H1 (cell line): ENCODE results near the gene TMEM63C. TPM values are rescaled to one million over a fixed set of nuclear protein-coding genes. Genes with fewer than 3 reads are reported as not detected.

ENCODE experiments used
- CTCF ChIA-PET: fragments of 300-600 bp; sonication (Branson Sonifier 250); formaldehyde crosslinking; loops from one replicate; lab custom pipeline; 2021; ENCODE audit not compliant: partially characterized antibody; lab: Charles Lee
- POLR2A ChIA-PET: fragments of 300-600 bp; sonication (Branson Sonifier 250); formaldehyde crosslinking; loops from one replicate; lab custom pipeline; 2021; ENCODE audit warnings: inconsistent platforms; ENCODE audit not compliant: partially characterized antibody; lab: Charles Lee
- DNase-seq, 2 experiments: peaks; one replicate each; pipeline versions ENCODE4 v3.0.0 to v3.0.0-alpha.2; 2010 to 2022; ENCODE audit warnings: low spot score in 2 of 2, low read depth in 1 of 2, mixed read lengths in 1 of 2
- FAIRE-seq: peaks from 2 replicates; lab custom pipeline; 2011; peaks lifted over from hg19 to GRCh38; lab: Jason Lieb, UNC
- H2AFZ ChIP-seq: 2 replicates; pipeline ENCODE4 v1.8.1; 2012; ENCODE audit warnings: low read length, inconsistent platforms
- H2AK5ac ChIP-seq: 2 replicates; pipeline ENCODE4 v1.6.1; 2013; ENCODE audit warnings: low read depth, low read length
- H2BK120ac ChIP-seq: replicated peaks from 2 replicates; pipeline ENCODE3; 2013; ENCODE audit warnings: low read depth, low read length, inconsistent platforms
- H2BK12ac ChIP-seq: 2 replicates; pipeline ENCODE4 v1.6.1; 2013; ENCODE audit warnings: low read depth, low read length
- H2BK15ac ChIP-seq: 2 replicates; pipeline ENCODE4 v1.6.1; 2013; ENCODE audit warnings: low read length
- H2BK20ac ChIP-seq: 2 replicates; pipeline ENCODE4 v1.6.1; 2013; ENCODE audit warnings: low read length
- H2BK5ac ChIP-seq: 2 replicates; pipeline ENCODE4 v1.6.1; 2013; ENCODE audit warnings: low read depth, low read length
- H3K14ac ChIP-seq: 2 replicates; pipeline ENCODE4 v1.6.1; 2013; ENCODE audit warnings: inconsistent platforms; ENCODE audit not compliant: insufficient read length
- H3K18ac ChIP-seq: 2 replicates; pipeline ENCODE4 v1.6.1; 2013; ENCODE audit warnings: low read length; ENCODE audit errors: extremely low read depth
- H3K23ac ChIP-seq: 2 replicates; pipeline ENCODE4 v1.6.1; 2013; ENCODE audit warnings: inconsistent platforms; ENCODE audit not compliant: insufficient read length
- H3K23me2 ChIP-seq: 2 replicates; pipeline ENCODE4 v1.6.1; 2013; ENCODE audit warnings: low read depth, low read length
- H3K27ac ChIP-seq: 2 replicates; pipeline ENCODE4 v1.6.1; 2011; ENCODE audit warnings: low read depth, low read length, inconsistent platforms
- H3K27me3 ChIP-seq, 4 experiments: replicated peaks in 1 of 4; 1 replicate in 1 of 4; 2 replicates in 3 of 4; pipeline versions ENCODE4 v1.6.1 to v1.8.1; 2011 to 2013; ENCODE audit warnings: low read length in 3 of 4, mild to moderate bottlenecking in 3 of 4, inconsistent platforms in 2 of 4, mixed read lengths in 2 of 4, moderate library complexity in 1 of 4; ENCODE audit not compliant: control insufficient read depth in 3 of 4, insufficient read depth in 3 of 4; ENCODE audit errors: extremely low read depth in 1 of 4
- H3K36me3 ChIP-seq, 4 experiments: 2 replicates each; pipeline versions ENCODE4 v1.6.1 to v1.8.1; 2011 to 2013; ENCODE audit warnings: mild to moderate bottlenecking in 4 of 4, low read length in 3 of 4, moderate library complexity in 2 of 4, control low read depth in 1 of 4, inconsistent platforms in 1 of 4; ENCODE audit not compliant: insufficient read depth in 4 of 4, control insufficient read depth in 2 of 4
- H3K4ac ChIP-seq: replicated peaks from 2 replicates; pipeline ENCODE3; 2013; ENCODE audit warnings: low read length, low read depth, mixed read lengths, inconsistent platforms; ENCODE audit not compliant: insufficient read length
- H3K4me1 ChIP-seq, 4 experiments: replicated peaks in 1 of 4; 1 replicate in 1 of 4; 2 replicates in 3 of 4; pipeline versions ENCODE4 v1.6.1 to v1.8.1; 2011 to 2013; ENCODE audit warnings: low read length in 3 of 4, inconsistent platforms in 2 of 4, mixed read lengths in 1 of 4; ENCODE audit not compliant: insufficient read depth in 4 of 4, control insufficient read depth in 3 of 4
- H3K4me2 ChIP-seq, 2 experiments: 2 replicates each; pipeline versions ENCODE4 v1.6.1 to v1.8.1; 2011 to 2013; ENCODE audit warnings: low read depth in 2 of 2, low read length in 2 of 2, control low read depth in 1 of 2, inconsistent platforms in 1 of 2, mild to moderate bottlenecking in 1 of 2; ENCODE audit not compliant: insufficient read depth in 1 of 2
- H3K4me3 ChIP-seq, 4 experiments: fragments of 200-600, 300-600 bp in 1 of 4; sonication (generic), shearing (Covaris generic), sonication (Bioruptor Twin) in 1 of 4; 2 replicates each; pipeline versions ENCODE4 v1.5.1 to v1.8.1; 2011 to 2016; ENCODE audit warnings: low read length in 4 of 4, low read depth in 3 of 4, control low read depth in 2 of 4, inconsistent platforms in 2 of 4, mild to moderate bottlenecking in 2 of 4, mixed read lengths in 1 of 4, moderate library complexity in 1 of 4; ENCODE audit not compliant: insufficient read depth in 2 of 4; ENCODE audit errors: extremely low read depth in 1 of 4
- H3K56ac ChIP-seq: replicated peaks from 2 replicates; pipeline ENCODE3; 2013; ENCODE audit warnings: low read depth, mild to moderate bottlenecking, mixed read lengths, low read length, inconsistent platforms; ENCODE audit not compliant: insufficient read length
- H3K79me1 ChIP-seq: 2 replicates; pipeline ENCODE4 v1.6.1; 2013; ENCODE audit warnings: low read depth, low read length, control low read depth
- H3K79me2 ChIP-seq, 2 experiments: 2 replicates each; pipeline versions ENCODE4 v1.6.1 to v1.8.1; 2012 to 2013; ENCODE audit warnings: low read length in 2 of 2, mild to moderate bottlenecking in 2 of 2, inconsistent platforms in 1 of 2; ENCODE audit not compliant: insufficient read depth in 2 of 2, control insufficient read depth in 1 of 2
- H3K9ac ChIP-seq, 4 experiments: replicated peaks in 1 of 4; 1 replicate in 1 of 4; 2 replicates in 3 of 4; pipeline versions ENCODE4 v1.6.1 to v1.8.1; 2011 to 2013; ENCODE audit warnings: low read depth in 3 of 4, low read length in 3 of 4, control low read depth in 2 of 4, mild to moderate bottlenecking in 2 of 4, moderate library complexity in 2 of 4, inconsistent platforms in 1 of 4; ENCODE audit errors: extremely low read depth in 1 of 4
- H3K9me3 ChIP-seq, 2 experiments: 2 replicates each; pipeline versions ENCODE4 v1.6.1 to v1.8.1; 2012 to 2013; ENCODE audit warnings: mild to moderate bottlenecking in 2 of 2, moderate library complexity in 2 of 2, control low read depth in 1 of 2, inconsistent platforms in 1 of 2, low read depth in 1 of 2, low read length in 1 of 2, mixed read lengths in 1 of 2; ENCODE audit not compliant: insufficient read depth in 2 of 2
- H4K20me1 ChIP-seq, 2 experiments: replicated peaks in 1 of 2; 2 replicates each; pipeline versions ENCODE3 to v1.8.1; 2011 to 2013; ENCODE audit warnings: inconsistent platforms in 2 of 2, low read length in 2 of 2, mild to moderate bottlenecking in 1 of 2; ENCODE audit not compliant: insufficient read depth in 2 of 2, control insufficient read depth in 1 of 2
- H4K5ac ChIP-seq: 2 replicates; pipeline ENCODE4 v1.6.1; 2013; ENCODE audit warnings: low read length, low read depth, mixed read lengths, inconsistent platforms; ENCODE audit not compliant: insufficient read length
- H4K8ac ChIP-seq: 2 replicates; pipeline ENCODE4 v1.8.0; 2013; ENCODE audit warnings: mild to moderate bottlenecking, moderate library complexity, low read length, inconsistent platforms; ENCODE audit not compliant: insufficient read depth; ENCODE audit errors: extremely low read depth
- H4K91ac ChIP-seq: replicated peaks from 2 replicates; pipeline ENCODE3; 2013; ENCODE audit warnings: low read length, mixed read lengths, inconsistent platforms; ENCODE audit not compliant: insufficient read length
- BCL11A ChIP-seq, 2 experiments: IDR thresholded peaks; one replicate each; pipeline ENCODE4 v1.6.1; 2011; ENCODE audit warnings: low read depth in 2 of 2, low read length in 2 of 2, mild to moderate bottlenecking in 2 of 2
- POLR2AphosphoS5 ChIP-seq: IDR thresholded peaks from 2 replicates; pipeline ENCODE4 v1.6.1; 2011; ENCODE audit warnings: low read depth, low read length
- WGBS, 2 experiments: shearing (Covaris generic) in 1 of 2; methylation state at CpG; one replicate each; pipeline versions ENCODE4 v1.1.6 to v1.1.7; 2013 to 2015; ENCODE audit warnings: low lambda C conversion rate in 2 of 2, mixed read lengths in 2 of 2, inconsistent platforms in 1 of 2, low coverage in 1 of 2, missing lambda C conversion rate in 1 of 2; ENCODE audit not compliant: insufficient replicate concordance in 2 of 2, insufficient coverage in 1 of 2, insufficient read length in 1 of 2; ENCODE audit errors: extremely low coverage in 1 of 2, missing lambda C conversion rate in 1 of 2; 5-methylcytosine and 5-hydroxymethylcytosine counted together
- polyA plus RNA-seq, 7 experiments: library from polyadenylated mRNA; depleted of rRNA in 3 of 7; stranded (reverse) in 5 of 7; unstranded in 2 of 7; fragments of >200 nt in 5 of 7; fragments of 200-250 nt in 2 of 7; gene quantifications; 1 replicate in 5 of 7; 2 replicates in 1 of 7; 4 replicates in 1 of 7; pipeline versions ENCODE4 v1.2.1 to v1.2.3, GENCODE V29; 2011 to 2013; ENCODE audit warnings: missing spikeins in 2 of 7, mixed read lengths in 2 of 7
- total RNA-seq: library from RNA; stranded (reverse); fragmentation: NEBNext Ultra II Directional; extraction: Animal tissue kit (Norgen Biotek cat#: 25700); gene quantifications from 2 replicates; pipeline ENCODE4 v1.2.1, GENCODE V29; 2021
- TF ChIP-seq, protein P1 (sequence below): IDR thresholded peaks from 2 replicates; pipeline ENCODE4 v1.6.1; 2011; ENCODE audit warnings: low read length, improper control_type of control experiment

The TMEM63C gene
- total and polyA plus RNA-seq, 2 of the 8 experiments (the other 6 are each of a cell fraction or from before 2014, with no cell fraction given): 3.0 to 7.6 TPM

DNA sequence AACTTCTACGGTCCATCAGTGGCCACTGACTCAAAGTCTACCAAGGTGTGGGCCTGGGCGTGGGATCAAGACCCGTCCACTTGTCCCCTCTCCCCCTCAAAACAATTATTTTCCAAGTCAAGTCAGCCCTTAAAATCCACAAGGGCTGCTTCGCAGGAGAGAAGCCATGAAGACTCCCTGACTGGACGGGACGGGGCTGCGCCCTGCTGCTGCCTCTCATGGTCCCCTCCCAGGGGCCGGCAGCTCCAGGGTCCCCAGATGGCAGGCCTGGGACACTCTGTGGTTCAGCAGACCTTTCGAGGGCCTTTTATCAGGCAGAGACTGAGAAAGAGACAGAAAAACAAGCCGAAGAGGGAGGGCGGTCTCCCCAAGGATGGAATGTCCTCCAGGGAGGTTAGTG, 78.6 kb downstream of the TMEM63C start:
- CTCF ChIA-PET: interaction anchor here (1.4 to 1.5 kb wide), 2 partner anchors 12 to 384 kb away, joined by 3 to 4 read pairs; no protein-coding TSS in a partner anchor
- FAIRE-seq: no peak
- WGBS, 2 experiments: 86% methylated on average over 11 of the region's 11 CpGs; no CpG with 5 or more reads in 1 of the 2 experiments
- TF ChIP-seq BCL11A (IDR thresholded peaks at IDR 0.05; ENCODE audit: low read depth in 2 of 2, low read length in 2 of 2) (no peak), POLR2AphosphoS5 (no peak)
- TF ChIP-seq, protein P1, sequence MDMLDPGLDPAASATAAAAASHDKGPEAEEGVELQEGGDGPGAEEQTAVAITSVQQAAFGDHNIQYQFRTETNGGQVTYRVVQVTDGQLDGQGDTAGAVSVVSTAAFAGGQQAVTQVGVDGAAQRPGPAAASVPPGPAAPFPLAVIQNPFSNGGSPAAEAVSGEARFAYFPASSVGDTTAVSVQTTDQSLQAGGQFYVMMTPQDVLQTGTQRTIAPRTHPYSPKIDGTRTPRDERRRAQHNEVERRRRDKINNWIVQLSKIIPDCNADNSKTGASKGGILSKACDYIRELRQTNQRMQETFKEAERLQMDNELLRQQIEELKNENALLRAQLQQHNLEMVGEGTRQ: no peak

More for the DNA sequence above, 78.6 kb downstream of the TMEM63C start:
- Histone ChIP-seq H3K27me3 (no peaks in the 10 kb centered on the region), H4K91ac (no peak overlapping the region), H3K23me2 (no peaks in the 10 kb centered on the region), H2BK120ac (no peak overlapping the region), H2BK15ac (no peak overlapping the region), H3K4ac (no peak overlapping the region), H3K27ac (no peak overlapping the region), H4K20me1 (no peaks in the 10 kb centered on the region), H2BK20ac (no peak overlapping the region), H3K9ac (no peak overlapping the region), H3K56ac (no peak overlapping the region), H2BK12ac (no peak overlapping the region), H3K14ac (no peak overlapping the region), H3K18ac (no peak overlapping the region), H3K79me2 (no peaks in the 10 kb centered on the region), H3K4me2 (no peak overlapping the region), H3K36me3 (no peaks in the 10 kb centered on the region), H3K23ac (no peak overlapping the region), H4K5ac (no peak overlapping the region), H3K79me1 (no peaks in the 10 kb centered on the region), H4K8ac (no peak overlapping the region), H3K9me3 (no peaks in the 10 kb centered on the region), H2AK5ac (no peak overlapping the region), H3K4me3 (no peak overlapping the region), H2AFZ (no peak overlapping the region), H2BK5ac (no peak overlapping the region), H3K4me1 (peaks cover 0 to 4% (median 0%) of the 10 kb centered on the region in 4 experiments; a peak in 1 of 7 replicates)
- no peak for DNase-seq
- POLR2A ChIA-PET: interaction anchor here (1.2 kb wide), 1 partner anchor 49 kb away, joined by 3 read pairs; no protein-coding TSS in a partner anchor
